HepG2 (cell line): ENCODE results near the gene BLMH. TPM values are rescaled to one million over a fixed set of nuclear protein-coding genes. Genes with fewer than 3 reads are reported as not detected.
A peak's percentile ranks its signal among the peaks of the same experiment; 100 is the strongest.

Source experiments
- EP300 ChIP-seq, 3 experiments: sonication (generic) in 1 of 3; formaldehyde crosslinking in 1 of 3; IDR thresholded peaks; 2 replicates each; pipeline versions ENCODE4 v1.5.1 to v1.6.1; 2011 to 2020; ENCODE audit warnings: low read depth in 2 of 3, low read length in 2 of 3, borderline replicate concordance in 1 of 3, improper control_type of control experiment in 1 of 3, mild to moderate bottlenecking in 1 of 3, missing genetic modification reagents in 1 of 3, moderate library complexity in 1 of 3
- GABPB1 ChIP-seq: IDR thresholded peaks from 2 replicates; pipeline ENCODE4 v1.6.1; 2016; ENCODE audit warnings: mild to moderate bottlenecking, missing genetic modification reagents, moderate library complexity, missing compliant biosample characterization
- MXI1 ChIP-seq: IDR thresholded peaks from 3 replicates; pipeline ENCODE4 v1.6.1; 2012; ENCODE audit warnings: low read depth, low read length, inconsistent platforms, borderline replicate concordance
- RBFOX2 ChIP-seq: fragments of 200-400 bp; formaldehyde crosslinking; IDR thresholded peaks from 2 replicates; pipeline ENCODE4 v1.6.1; 2017; ENCODE audit warnings: low read depth, mild to moderate bottlenecking, low read length
- SKIL ChIP-seq: sonication (generic); formaldehyde crosslinking; IDR thresholded peaks from 2 replicates; pipeline ENCODE4 v1.8.0; 2022; ENCODE audit warnings: missing genetic modification reagents, mild to moderate bottlenecking, moderate library complexity, borderline replicate concordance
- SRF ChIP-seq: IDR thresholded peaks from 2 replicates; pipeline ENCODE4 v1.6.1; 2011; ENCODE audit warnings: mild to moderate bottlenecking, low read depth, low read length, moderate library complexity
- YEATS4 ChIP-seq: sonication (generic); formaldehyde crosslinking; IDR thresholded peaks from 2 replicates; pipeline ENCODE4 v1.4.0; 2020; ENCODE audit warnings: missing genetic modification reagents, borderline replicate concordance
- ZNF230 ChIP-seq: sonication (generic); formaldehyde crosslinking; IDR thresholded peaks from 2 replicates; pipeline ENCODE4 v1.4.0; 2020; ENCODE audit warnings: mild to moderate bottlenecking, missing genetic modification reagents
- ZNF562 ChIP-seq: sonication (generic); formaldehyde crosslinking; IDR thresholded peaks from 2 replicates; pipeline ENCODE4 v1.8.0; 2022; ENCODE audit warnings: missing genetic modification reagents, borderline replicate concordance
- ZNF687 ChIP-seq: sonication (generic); formaldehyde crosslinking; IDR thresholded peaks from 2 replicates; pipeline ENCODE4 v1.5.1; 2020; ENCODE audit warnings: mild to moderate bottlenecking, missing genetic modification reagents, moderate library complexity
- ZNF891 ChIP-seq: sonication (generic); formaldehyde crosslinking; IDR thresholded peaks from 2 replicates; pipeline ENCODE4 v1.5.0; 2020; ENCODE audit warnings: mild to moderate bottlenecking, missing genetic modification reagents
- polyA plus RNA-seq, 8 experiments: library from polyadenylated mRNA; depleted of rRNA in 3 of 8; stranded (reverse) in 7 of 8; unstranded in 1 of 8; fragments of >200 nt; fragmentation: Illumina TruSeq in 4 of 8; extraction: Trizol in 4 of 8; gene quantifications; 2 replicates each; pipeline versions ENCODE4 v1.2.1 to v1.2.3, GENCODE V29; 2011 to 2016; ENCODE audit warnings: low read depth in 4 of 8, missing spikeins in 1 of 8, mixed read lengths in 1 of 8; ENCODE audit not compliant: insufficient read depth in 1 of 8
- total RNA-seq, 5 experiments: library from RNA; depleted of rRNA; stranded (reverse); fragments of >200 nt; fragmentation: Illumina TruSeq; extraction: Trizol; gene quantifications; 2 replicates each; pipeline ENCODE4 v1.2.3, GENCODE V29; 2016; ENCODE audit warnings: low read depth in 1 of 5
- TF ChIP-seq, protein P1 (sequence below): sonication (generic); formaldehyde crosslinking; IDR thresholded peaks from 2 replicates; pipeline ENCODE4 v1.5.0; 2020; ENCODE audit warnings: mild to moderate bottlenecking, missing genetic modification reagents, borderline replicate concordance
- TF ChIP-seq, protein P2 (sequence below): sonication (generic); formaldehyde crosslinking; IDR thresholded peaks from 2 replicates; pipeline ENCODE4 v1.4.0; 2020; ENCODE audit warnings: missing genetic modification reagents, mild to moderate bottlenecking, borderline replicate concordance

BLMH gene
- total and polyA plus RNA-seq, 2 of the 13 experiments (the other 11 are each of a cell fraction or from before 2014, with no cell fraction given) = 12.1 to 41.0 TPM

GRCh38 chr17:30337393-30337999, 45.8 kb upstream of the BLMH start (continued):
- TF ChIP-seq, protein P1, sequence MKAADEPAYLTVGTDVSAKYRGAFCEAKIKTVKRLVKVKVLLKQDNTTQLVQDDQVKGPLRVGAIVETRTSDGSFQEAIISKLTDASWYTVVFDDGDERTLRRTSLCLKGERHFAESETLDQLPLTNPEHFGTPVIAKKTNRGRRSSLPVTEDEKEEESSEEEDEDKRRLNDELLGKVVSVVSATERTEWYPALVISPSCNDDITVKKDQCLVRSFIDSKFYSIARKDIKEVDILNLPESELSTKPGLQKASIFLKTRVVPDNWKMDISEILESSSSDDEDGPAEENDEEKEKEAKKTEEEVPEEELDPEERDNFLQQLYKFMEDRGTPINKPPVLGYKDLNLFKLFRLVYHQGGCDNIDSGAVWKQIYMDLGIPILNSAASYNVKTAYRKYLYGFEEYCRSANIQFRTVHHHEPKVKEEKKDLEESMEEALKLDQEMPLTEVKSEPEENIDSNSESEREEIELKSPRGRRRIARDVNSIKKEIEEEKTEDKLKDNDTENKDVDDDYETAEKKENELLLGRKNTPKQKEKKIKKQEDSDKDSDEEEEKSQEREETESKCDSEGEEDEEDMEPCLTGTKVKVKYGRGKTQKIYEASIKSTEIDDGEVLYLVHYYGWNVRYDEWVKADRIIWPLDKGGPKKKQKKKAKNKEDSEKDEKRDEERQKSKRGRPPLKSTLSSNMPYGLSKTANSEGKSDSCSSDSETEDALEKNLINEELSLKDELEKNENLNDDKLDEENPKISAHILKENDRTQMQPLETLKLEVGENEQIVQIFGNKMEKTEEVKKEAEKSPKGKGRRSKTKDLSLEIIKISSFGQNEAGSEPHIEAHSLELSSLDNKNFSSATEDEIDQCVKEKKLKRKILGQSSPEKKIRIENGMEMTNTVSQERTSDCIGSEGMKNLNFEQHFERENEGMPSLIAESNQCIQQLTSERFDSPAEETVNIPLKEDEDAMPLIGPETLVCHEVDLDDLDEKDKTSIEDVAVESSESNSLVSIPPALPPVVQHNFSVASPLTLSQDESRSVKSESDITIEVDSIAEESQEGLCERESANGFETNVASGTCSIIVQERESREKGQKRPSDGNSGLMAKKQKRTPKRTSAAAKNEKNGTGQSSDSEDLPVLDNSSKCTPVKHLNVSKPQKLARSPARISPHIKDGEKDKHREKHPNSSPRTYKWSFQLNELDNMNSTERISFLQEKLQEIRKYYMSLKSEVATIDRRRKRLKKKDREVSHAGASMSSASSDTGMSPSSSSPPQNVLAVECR (CRISPR knock-in tag) = peak; percentile 38; the same call in 1 of the 2 replicates
- TF ChIP-seq ZNF230 (CRISPR knock-in tag) (peak; percentile 55; the same call in 1 of the 2 replicates), EP300 (IDR thresholded peaks at IDR 0.05; ENCODE audit: low read depth in 2 of 2, low read length in 2 of 2) (peak in 1 of 2 experiments; percentile 76; a peak in 2 of 4 replicates), EP300 (CRISPR knock-in tag; IDR thresholded peaks at IDR 0.05; ENCODE audit: borderline replicate concordance) (peak; percentile 50; the same call in 1 of the 2 replicates), RBFOX2 (peak; percentile 55), YEATS4 (CRISPR knock-in tag) (peak; percentile 59; the same call in 1 of the 2 replicates), ZNF687 (CRISPR knock-in tag) (peak; percentile 76), MXI1 (peak; percentile 30; the same call in 1 of the 3 replicates), SRF (peak; percentile 94), SKIL (CRISPR knock-in tag) (peak; percentile 29; the same call in 1 of the 2 replicates), ZNF891 (CRISPR knock-in tag) (no peak), GABPB1 (CRISPR knock-in tag) (peak; percentile 32; the same call in 1 of the 2 replicates), ZNF562 (CRISPR knock-in tag) (no peak)
- TF ChIP-seq, protein P2, sequence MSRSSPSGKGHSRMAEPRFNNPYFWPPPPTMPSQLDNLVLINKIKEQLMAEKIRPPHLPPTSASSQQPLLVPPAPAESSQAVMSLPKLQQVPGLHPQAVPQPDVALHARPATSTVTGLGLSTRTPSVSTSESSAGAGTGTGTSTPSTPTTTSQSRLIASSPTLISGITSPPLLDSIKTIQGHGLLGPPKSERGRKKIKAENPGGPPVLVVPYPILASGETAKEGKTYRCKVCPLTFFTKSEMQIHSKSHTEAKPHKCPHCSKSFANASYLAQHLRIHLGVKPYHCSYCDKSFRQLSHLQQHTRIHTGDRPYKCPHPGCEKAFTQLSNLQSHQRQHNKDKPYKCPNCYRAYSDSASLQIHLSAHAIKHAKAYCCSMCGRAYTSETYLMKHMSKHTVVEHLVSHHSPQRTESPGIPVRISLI (CRISPR knock-in tag) = peak; percentile 72; the same call in 1 of the 2 replicates
